GM23338 (cell line): ENCODE data around the gene SPRYD4.

Source experiments
- CREB1 ChIP-seq: fragments of 250-450 bp; sonication (Bioruptor Pico); IDR thresholded peaks from 2 replicates; pipeline ENCODE4 v1.5.0; 2020; ENCODE audit warnings: low read depth, mild to moderate bottlenecking, moderate library complexity
- CTCF ChIP-seq, 2 experiments: fragments of 200-600 bp in 1 of 2; sonication (generic) in 1 of 2; conservative IDR thresholded peaks; 2 replicates each; pipeline versions ENCODE4 v1.5.1 to v1.6.1; 2016 to 2017; ENCODE audit warnings: antibody characterized with exemption in 2 of 2, low read depth in 2 of 2, mild to moderate bottlenecking in 2 of 2, moderate library complexity in 1 of 2
- ETS1 ChIP-seq: IDR thresholded peaks from 2 replicates; pipeline ENCODE4 v1.6.1; 2016; ENCODE audit warnings: antibody characterized with exemption
- EZH2 ChIP-seq: fragments of 200-600 bp; sonication (generic); IDR thresholded peaks from one replicate; pipeline ENCODE4 v1.8.0; 2017; ENCODE audit warnings: antibody characterized with exemption, mild to moderate bottlenecking, low read depth; ENCODE audit not compliant: unreplicated experiment
- EZH2phosphoT487 ChIP-seq: fragments of 200-600 bp; sonication (generic); IDR thresholded peaks from one replicate; pipeline ENCODE4 v1.8.1; 2018; ENCODE audit warnings: antibody characterized with exemption; ENCODE audit not compliant: unreplicated experiment
- JUNB ChIP-seq: IDR thresholded peaks from one replicate; pipeline ENCODE4 v1.6.1; 2016; ENCODE audit warnings: antibody characterized with exemption; ENCODE audit not compliant: unreplicated experiment
- NANOG ChIP-seq: IDR thresholded peaks from 2 replicates; pipeline ENCODE4 v1.6.1; 2016; ENCODE audit warnings: antibody characterized with exemption, borderline replicate concordance
- POLR2AphosphoS5 ChIP-seq: IDR thresholded peaks from 2 replicates; pipeline ENCODE4 v1.6.1; 2016; ENCODE audit warnings: antibody characterized with exemption, low read depth
- STAT1 ChIP-seq: IDR thresholded peaks from one replicate; pipeline ENCODE4 v1.6.1; 2016; ENCODE audit warnings: antibody characterized with exemption; ENCODE audit not compliant: unreplicated experiment
- ZNF331 ChIP-seq: fragments of 250-450 bp; sonication (Bioruptor Pico); IDR thresholded peaks from 2 replicates; pipeline ENCODE4 v1.5.0; 2020; ENCODE audit warnings: low read depth, mild to moderate bottlenecking, moderate library complexity
- TF ChIP-seq, protein P1 (sequence below): IDR thresholded peaks from one replicate; pipeline ENCODE4 v1.6.1; 2018; ENCODE audit warnings: antibody characterized with exemption; ENCODE audit not compliant: unreplicated experiment

DNA sequence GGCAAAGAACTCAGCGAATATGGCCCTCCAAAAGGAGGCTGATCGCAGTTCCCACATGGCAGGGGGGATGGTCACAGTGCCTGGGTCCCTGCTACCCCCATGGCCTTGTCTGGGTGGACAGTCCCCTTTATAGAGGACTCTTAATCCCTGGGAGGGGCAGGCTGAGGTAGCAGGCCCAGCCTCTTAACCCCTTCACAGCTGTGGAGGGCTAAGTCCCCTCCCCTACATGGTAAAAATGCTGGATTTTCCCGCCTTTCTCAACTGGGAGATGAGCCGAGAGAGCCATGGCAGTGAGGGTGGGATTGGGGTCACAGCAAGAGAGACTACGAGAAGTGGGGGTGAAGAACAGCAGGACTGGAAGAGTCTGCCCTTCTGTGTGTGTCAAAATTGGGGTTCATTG lies 13.8 kb upstream of the SPRYD4 start, which contains the start of gene MIP:
- TF ChIP-seq, protein P1, sequence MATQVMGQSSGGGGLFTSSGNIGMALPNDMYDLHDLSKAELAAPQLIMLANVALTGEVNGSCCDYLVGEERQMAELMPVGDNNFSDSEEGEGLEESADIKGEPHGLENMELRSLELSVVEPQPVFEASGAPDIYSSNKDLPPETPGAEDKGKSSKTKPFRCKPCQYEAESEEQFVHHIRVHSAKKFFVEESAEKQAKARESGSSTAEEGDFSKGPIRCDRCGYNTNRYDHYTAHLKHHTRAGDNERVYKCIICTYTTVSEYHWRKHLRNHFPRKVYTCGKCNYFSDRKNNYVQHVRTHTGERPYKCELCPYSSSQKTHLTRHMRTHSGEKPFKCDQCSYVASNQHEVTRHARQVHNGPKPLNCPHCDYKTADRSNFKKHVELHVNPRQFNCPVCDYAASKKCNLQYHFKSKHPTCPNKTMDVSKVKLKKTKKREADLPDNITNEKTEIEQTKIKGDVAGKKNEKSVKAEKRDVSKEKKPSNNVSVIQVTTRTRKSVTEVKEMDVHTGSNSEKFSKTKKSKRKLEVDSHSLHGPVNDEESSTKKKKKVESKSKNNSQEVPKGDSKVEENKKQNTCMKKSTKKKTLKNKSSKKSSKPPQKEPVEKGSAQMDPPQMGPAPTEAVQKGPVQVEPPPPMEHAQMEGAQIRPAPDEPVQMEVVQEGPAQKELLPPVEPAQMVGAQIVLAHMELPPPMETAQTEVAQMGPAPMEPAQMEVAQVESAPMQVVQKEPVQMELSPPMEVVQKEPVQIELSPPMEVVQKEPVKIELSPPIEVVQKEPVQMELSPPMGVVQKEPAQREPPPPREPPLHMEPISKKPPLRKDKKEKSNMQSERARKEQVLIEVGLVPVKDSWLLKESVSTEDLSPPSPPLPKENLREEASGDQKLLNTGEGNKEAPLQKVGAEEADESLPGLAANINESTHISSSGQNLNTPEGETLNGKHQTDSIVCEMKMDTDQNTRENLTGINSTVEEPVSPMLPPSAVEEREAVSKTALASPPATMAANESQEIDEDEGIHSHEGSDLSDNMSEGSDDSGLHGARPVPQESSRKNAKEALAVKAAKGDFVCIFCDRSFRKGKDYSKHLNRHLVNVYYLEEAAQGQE = no peak
- TF ChIP-seq CTCF (conservative IDR thresholded peaks at IDR 0.05; ENCODE audit: low read depth in 2 of 2) (no peak), POLR2AphosphoS5 (no peak), EZH2 (no peak), ETS1 (no peak), STAT1 (no peak), EZH2phosphoT487 (no peak), JUNB (no peak), CREB1 (CRISPR knock-in tag) (no peak), ZNF331 (CRISPR knock-in tag) (no peak), NANOG (no peak)
